ENCODE results near the gene HIVEP3.

Gene HIVEP3

GRCh38 chr1:41830726-41831125 is 88.0 kb downstream of the HIVEP3 start:
- Histone ChIP-seq H3K27me3 (ENCODE audit: insufficient read depth, low read length, poor library complexity) (no peaks in the 10 kb centered on the region), H3K4me3 (ENCODE audit: low read depth in 1 of 2, low read length in 2 of 2) (no peak overlapping the region), H3K9me3 (ENCODE audit: insufficient read depth, low read length, severe bottlenecking) (no peaks in the 10 kb centered on the region), H3K36me3 (ENCODE audit: insufficient read depth, low read length) (peaks cover 19% of the 10 kb centered on the region), H3K4me2 (ENCODE audit: insufficient read depth, low read length) (no peak overlapping the region), H3K9ac (ENCODE audit: low read depth, low read length) (no peak overlapping the region), H3K4me1 (ENCODE audit: insufficient read depth, low read length) (no peaks in the 10 kb centered on the region), H3K79me2 (ENCODE audit: insufficient read depth, low read length) (peaks cover 100% of the 10 kb centered on the region), H4K20me1 (ENCODE audit: insufficient read depth, low read length) (peaks cover 83% of the 10 kb centered on the region), H3K27ac (ENCODE audit: low read length) (no peak overlapping the region), H2AFZ (ENCODE audit: low read depth, low read length) (no peak overlapping the region)
- no peak for ATAC-seq (ENCODE audit: insufficient read depth, low read depth)
- TF ChIP-seq EZH2 (IDR thresholded peaks at IDR 0.05; ENCODE audit: borderline replicate concordance, low read depth, low read length, severe bottlenecking) (no peak), CTCF (IDR thresholded peaks at IDR 0.05; ENCODE audit: borderline replicate concordance, extremely low read depth, low read length, poor library complexity, severe bottlenecking) (no peak)
- DNase-seq = no peak

- H2AFZ ChIP-seq (ENCODE audit: low read depth, low read length) = no peak overlapping the region
- no peaks in the 10 kb centered on the region for H3K4me1 ChIP-seq (ENCODE audit: insufficient read depth, low read length)
- H3K27ac ChIP-seq (ENCODE audit: low read length) = peak overlapping the region; percentile 15; the same call in 1 of the 2 replicates
- no peak overlapping the region for H3K9ac ChIP-seq (ENCODE audit: low read depth, low read length)
- TF ChIP-seq EZH2 (IDR thresholded peaks at IDR 0.05; ENCODE audit: borderline replicate concordance, low read depth, low read length, severe bottlenecking) (no peak), CTCF (IDR thresholded peaks at IDR 0.05; ENCODE audit: borderline replicate concordance, extremely low read depth, low read length, poor library complexity, severe bottlenecking) (no peak)
- H4K20me1 ChIP-seq (ENCODE audit: insufficient read depth, low read length) = peaks cover 78% of the 10 kb centered on the region
- H3K4me3 ChIP-seq (ENCODE audit: low read depth in 1 of 2, low read length in 2 of 2) = no peak overlapping the region
- peaks cover 98% of the 10 kb centered on the region for H3K79me2 ChIP-seq (ENCODE audit: insufficient read depth, low read length)
- peaks cover 9% of the 10 kb centered on the region for H3K36me3 ChIP-seq (ENCODE audit: insufficient read depth, low read length)
- no peaks in the 10 kb centered on the region for H3K9me3 ChIP-seq (ENCODE audit: insufficient read depth, low read length, severe bottlenecking)
- ATAC-seq (ENCODE audit: insufficient read depth, low read depth) = no peak
- no peak overlapping the region for H3K4me2 ChIP-seq (ENCODE audit: insufficient read depth, low read length)
- no peak for DNase-seq
- no peaks in the 10 kb centered on the region for H3K27me3 ChIP-seq (ENCODE audit: insufficient read depth, low read length, poor library complexity)
Measured at GRCh38 chr1:41827991-41828570, 90.6 kb downstream of the HIVEP3 start.

- no peaks in the 10 kb centered on the region for H3K4me1 ChIP-seq (ENCODE audit: insufficient read depth, low read length)
- no peaks in the 10 kb centered on the region for H3K9me3 ChIP-seq (ENCODE audit: insufficient read depth, low read length, severe bottlenecking)
- no peak overlapping the region for H3K4me2 ChIP-seq (ENCODE audit: insufficient read depth, low read length)
- no peaks in the 10 kb centered on the region for H3K27me3 ChIP-seq (ENCODE audit: insufficient read depth, low read length, poor library complexity)
- TF ChIP-seq CTCF (IDR thresholded peaks at IDR 0.05; ENCODE audit: borderline replicate concordance, extremely low read depth, low read length, poor library complexity, severe bottlenecking) = no peak
- TF ChIP-seq EZH2 (IDR thresholded peaks at IDR 0.05; ENCODE audit: borderline replicate concordance, low read depth, low read length, severe bottlenecking) = no peak
- no peak overlapping the region for H2AFZ ChIP-seq (ENCODE audit: low read depth, low read length)
- H3K27ac ChIP-seq (ENCODE audit: low read length) = peak overlapping the region; percentile 27; the same call in 1 of the 2 replicates
- H4K20me1 ChIP-seq (ENCODE audit: insufficient read depth, low read length) = peaks cover 80% of the 10 kb centered on the region
- H3K79me2 ChIP-seq (ENCODE audit: insufficient read depth, low read length) = peaks cover 98% of the 10 kb centered on the region
- ATAC-seq (ENCODE audit: insufficient read depth, low read depth) (no peak), DNase-seq (no peak)
- no peak overlapping the region for H3K4me3 ChIP-seq (ENCODE audit: low read depth in 1 of 2, low read length in 2 of 2)
- H3K36me3 ChIP-seq (ENCODE audit: insufficient read depth, low read length) = peaks cover 14% of the 10 kb centered on the region
- no peak overlapping the region for H3K9ac ChIP-seq (ENCODE audit: low read depth, low read length)
Measured at GRCh38 chr1:41823471-41823870, 95.3 kb downstream of the HIVEP3 start.

Data from DND-41 (cell line).